Regular cardiac myocyte (primary cell): ENCODE measurements around the gene ITPR1. TPM values are rescaled to one million over a fixed set of nuclear protein-coding genes. Genes with fewer than 3 reads are reported as not detected.

Experiments
- total RNA-seq: library from RNA; depleted of rRNA; stranded (reverse); fragments of >200 nt; gene quantifications from 2 replicates; pipeline ENCODE4 v1.2.3, GENCODE V29; 2014

ITPR1 gene
- 36.4 and 104 TPM in 2 replicates for total RNA-seq

GRCh38 chr3:4493014-4493940 lies at the start of gene ITPR1:
ITPR1 (plus strand) TSS chr3:4493348; CDS start chr3:4516492, 23,144 bp downstream.

GRCh38 chr3:4466741-4467521 lies 26.2 kb upstream of the ITPR1 start, which contains the start of gene SUMF1:
SUMF1 (minus strand) TSS chr3:4467269; CDS start chr3:4467245, 24 bp downstream.

Other genes with a start within 250 kb of the ITPR1 start
- gene SETMAR, start 190.0 kb upstream of the ITPR1 start, total RNA-seq, result 10.4 and 10.7 TPM in 2 replicates
- gene SUMF1, start 26.1 kb upstream of the ITPR1 start, total RNA-seq, result 61.9 and 215 TPM in 2 replicates